Stimulated activated CD8-positive, alpha-beta memory T cell treated with anti-CD3 and anti-CD28 coated beads, Interleukin-2, amount 100 ng/mL, for 48 hours (primary cell): Measurements from ENCODE around the gene DNAJC5.

ENCODE experiments used
- DNase-seq, 2 donors: peaks; one replicate each; pipeline ENCODE4 v3.0.0-alpha.2; 2020; ENCODE audit warnings: low read depth in 2 of 2

The DNAJC5 gene

DNA sequence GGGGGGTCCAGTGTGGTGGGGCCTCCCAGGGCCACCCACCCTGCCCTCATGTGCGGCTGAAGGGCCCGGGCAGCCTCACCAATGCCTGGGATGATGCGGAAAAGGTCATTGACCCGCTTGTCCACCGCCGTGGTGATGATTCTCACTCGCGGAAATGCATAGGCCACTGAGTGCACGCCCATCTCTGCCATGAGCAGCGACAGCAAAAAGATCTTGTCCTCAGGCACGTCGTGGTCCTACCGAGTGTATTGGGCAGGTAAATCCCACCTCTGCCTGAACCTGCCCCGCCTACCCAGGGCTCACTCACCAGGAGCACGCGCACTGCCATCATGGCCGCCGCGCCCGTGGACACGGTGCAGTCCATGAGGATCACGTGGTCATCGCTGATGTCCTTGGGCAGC, 45.1 kb downstream of the DNAJC5 start:
- DNase-seq, result no peak

GRCh38 chr20:63940472-63941266, 45.7 kb downstream of the DNAJC5 start:
- DNase-seq, result no peak

DNA sequence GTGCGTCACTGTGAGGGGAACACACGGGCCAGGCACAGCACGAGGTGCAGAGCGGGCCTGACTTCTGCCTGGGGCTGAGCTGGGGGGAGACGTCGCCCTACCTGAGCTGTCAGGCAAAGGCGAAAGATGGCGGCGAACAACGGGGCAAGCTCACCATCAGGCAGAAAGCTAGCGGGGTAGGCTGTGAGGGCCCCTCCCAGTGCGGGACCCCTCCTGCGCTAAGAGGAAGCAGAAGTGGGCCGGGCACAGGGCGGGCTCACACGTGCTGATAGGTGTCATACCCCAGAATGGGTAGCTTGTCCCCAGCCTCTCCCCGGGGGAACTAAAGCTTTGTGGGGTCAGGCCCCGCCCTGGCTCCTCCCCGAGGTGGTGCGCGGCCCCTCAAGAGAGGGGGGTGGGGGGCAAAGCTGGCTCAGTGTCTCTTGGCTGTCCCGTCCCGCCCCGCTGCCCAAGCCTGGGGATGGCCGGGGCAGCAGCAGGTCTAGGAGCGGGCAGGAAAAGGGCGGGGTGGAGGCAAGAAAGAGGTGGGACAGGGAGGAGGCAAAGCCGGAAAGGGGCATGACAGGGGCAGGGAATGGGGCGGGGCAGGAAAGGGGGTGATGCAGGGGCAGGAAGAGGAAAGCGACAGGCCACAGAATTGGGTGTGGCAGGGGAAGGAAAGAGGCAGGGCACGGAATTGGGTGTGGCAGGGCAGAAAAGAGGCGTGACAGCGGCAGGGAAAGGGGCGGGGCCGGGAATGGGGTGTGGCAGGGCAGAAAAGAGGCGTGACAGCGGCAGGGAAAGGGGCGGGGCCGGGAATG, 46.6 kb downstream of the DNAJC5 start:
- peak; percentile 48 to 76 for DNase-seq

DNA sequence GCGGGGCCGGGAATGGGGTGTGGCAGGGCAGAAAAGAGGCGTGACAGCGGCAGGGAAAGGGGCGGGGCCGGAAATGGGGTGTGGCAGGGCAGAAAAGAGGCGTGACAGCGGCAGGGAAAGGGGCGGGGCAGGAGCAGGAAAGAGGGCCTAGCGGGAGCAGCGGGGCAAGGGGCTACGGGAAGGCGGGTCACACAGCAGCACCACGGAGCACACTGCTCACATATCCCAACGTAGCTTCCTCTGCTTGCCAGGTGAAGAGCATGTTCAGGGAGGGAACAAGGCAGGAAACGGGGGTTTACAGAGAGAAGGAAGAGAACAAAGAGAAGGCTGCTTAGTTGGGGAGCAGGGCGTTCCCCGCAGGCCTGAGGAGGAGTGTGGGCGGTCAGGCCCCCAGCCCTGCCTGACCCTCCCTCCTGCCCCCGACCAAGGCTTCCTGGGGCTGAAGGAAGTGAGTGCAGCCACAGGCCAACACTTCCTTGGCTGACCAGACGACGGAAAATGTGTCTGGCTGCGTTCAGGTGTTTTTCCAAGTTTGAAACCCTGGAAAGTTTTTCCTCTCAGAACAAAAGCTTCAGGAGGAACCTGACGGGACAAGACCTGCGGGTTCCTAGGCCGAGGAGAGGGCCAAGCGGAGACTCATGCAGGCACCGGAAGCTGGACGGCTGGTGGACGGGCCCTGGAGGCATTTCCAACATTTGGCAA, 47.5 kb downstream of the DNAJC5 start:
- DNase-seq, result peak in 1 of 2 donors; percentile 62

DNA sequence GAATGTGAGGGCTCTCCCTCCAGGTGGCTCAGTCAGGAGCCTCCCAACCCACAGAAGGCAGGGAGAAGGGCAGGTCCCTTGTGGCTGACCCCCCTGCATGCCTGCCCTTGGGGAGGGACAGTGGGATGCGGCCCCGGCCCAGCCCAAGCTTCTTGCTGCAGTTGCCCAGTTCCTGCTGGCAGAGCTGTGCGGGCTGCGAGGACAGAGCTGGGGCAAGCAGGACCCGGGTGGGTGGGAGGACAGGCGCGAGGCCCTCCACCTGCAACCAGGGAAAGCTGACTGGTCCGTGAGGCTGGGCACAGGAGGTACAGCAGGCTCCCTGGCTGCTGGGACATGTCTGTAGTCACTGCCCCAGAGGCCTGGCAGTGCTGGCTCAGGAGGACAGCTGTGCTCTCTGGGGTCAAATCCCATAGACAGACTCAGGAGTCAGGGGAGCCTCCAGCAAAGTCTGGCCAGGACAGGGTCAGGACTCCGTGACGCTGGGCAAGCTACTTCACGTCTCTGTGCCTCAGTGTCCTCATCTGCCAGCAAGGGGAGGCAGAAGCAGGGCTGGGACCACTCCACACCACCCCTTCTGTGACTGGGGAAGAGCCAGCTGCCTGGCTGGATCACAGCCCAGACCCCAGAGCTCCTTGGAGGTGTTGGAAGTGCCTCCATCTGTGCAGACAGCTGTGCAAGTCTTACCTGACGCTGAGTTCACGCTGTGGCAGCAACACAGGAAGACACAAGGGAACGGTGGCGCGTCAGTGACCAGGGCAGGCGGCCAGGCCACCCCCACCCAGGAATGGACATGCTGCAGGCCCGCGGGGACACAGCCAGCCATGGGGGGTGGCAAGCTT, 48.3 kb downstream of the DNAJC5 start:
- no peak for DNase-seq

DNA sequence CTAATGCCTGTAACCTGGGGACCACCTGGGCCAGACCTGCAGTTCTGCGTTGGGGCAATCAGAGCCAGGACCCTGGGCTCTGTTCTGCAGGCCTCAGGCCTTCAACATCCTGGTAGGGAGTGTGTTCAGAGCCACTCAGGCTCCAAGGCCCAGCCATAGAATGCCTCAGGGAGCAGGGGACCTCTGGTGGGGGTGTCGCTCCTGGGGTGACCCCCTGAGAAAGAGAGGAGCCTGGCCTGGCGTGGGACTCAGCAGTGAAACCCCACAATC, 48.8 kb downstream of the DNAJC5 start:
- no peak for DNase-seq

DNA sequence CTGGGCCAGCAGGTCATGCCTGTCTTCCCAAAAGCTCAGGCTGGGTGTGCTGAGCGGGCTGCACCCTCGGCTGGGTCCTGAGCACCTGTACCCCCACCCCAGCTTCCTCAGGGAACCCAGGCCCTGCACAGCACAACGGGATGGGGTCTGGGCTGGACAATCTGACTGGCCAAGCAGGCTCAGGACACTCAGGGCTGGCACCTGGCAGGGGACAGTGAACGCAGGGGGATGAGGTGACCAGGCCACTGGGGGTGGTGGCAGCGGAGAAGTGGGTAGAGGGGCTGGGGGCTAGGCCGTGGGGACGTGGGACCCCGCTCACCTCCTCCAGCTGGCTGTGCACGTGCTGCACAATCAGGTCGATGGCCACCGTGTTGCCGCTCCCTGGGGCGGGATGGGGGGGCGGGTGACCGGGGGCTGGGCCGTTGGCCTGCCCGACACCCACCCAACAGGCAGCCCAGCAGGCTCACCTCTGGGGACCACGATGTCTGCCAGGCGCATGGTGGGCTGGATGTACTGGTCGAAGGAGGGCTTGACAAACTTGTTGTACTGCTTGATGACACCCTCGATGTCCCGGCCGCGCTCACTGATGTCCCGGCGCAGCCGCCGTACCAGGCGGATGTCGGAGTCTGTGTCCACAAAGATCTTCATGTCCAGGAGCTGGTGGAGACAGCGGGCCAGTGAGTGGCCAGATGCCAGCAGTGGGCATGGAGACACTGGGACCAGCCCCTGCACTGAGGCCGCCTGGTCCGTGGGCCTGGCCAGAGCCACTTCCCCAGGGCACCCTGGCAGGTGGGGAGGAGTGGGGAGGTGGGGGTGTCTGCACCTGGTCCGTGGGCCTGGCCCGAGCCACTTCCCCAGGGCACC, 49.4 kb downstream of the DNAJC5 start:
- no peak for DNase-seq

DNA sequence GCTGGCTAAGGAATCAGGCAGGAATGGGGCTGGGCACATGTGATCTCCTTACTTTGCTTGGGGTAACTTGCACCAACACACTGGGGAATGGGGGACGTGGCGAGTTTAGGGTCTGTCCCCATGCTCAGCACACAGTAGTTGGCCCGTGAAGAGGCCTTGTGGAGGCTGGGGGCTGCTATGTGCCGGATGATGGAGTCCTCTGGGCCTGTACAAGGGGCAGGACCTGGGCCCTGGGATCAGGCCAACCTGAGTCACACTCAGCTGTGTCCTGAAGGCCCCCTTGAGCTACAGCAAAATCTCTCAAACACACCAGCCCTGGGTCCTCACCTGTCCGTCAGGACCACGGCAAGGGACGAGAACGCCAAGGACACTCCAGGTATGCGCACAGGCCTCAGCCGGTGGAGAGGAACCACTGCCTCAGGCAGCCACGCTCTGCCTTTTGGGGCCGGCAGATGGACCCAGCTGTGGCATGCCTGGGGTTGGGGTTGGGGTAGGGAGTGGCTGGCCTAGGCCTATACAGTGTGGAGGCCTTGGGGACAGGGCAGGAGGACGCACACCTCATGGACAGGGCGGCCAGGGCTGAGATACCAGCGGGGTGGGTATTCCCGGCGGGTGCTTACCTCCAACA, 50.2 kb downstream of the DNAJC5 start:
- DNase-seq, result no peak

- DNase-seq, result no peak
Measured at GRCh38 chr20:63945921-63946920, 51.3 kb downstream of the DNAJC5 start.

GRCh38 chr20:63946986-63947637, 52.2 kb downstream of the DNAJC5 start:
- no peak for DNase-seq

GRCh38 chr20:63947638-63948456, 52.9 kb downstream of the DNAJC5 start:
- no peak for DNase-seq

- DNase-seq, result no peak
Measured at GRCh38 chr20:63950701-63951397, 55.9 kb downstream of the DNAJC5 start.

DNA sequence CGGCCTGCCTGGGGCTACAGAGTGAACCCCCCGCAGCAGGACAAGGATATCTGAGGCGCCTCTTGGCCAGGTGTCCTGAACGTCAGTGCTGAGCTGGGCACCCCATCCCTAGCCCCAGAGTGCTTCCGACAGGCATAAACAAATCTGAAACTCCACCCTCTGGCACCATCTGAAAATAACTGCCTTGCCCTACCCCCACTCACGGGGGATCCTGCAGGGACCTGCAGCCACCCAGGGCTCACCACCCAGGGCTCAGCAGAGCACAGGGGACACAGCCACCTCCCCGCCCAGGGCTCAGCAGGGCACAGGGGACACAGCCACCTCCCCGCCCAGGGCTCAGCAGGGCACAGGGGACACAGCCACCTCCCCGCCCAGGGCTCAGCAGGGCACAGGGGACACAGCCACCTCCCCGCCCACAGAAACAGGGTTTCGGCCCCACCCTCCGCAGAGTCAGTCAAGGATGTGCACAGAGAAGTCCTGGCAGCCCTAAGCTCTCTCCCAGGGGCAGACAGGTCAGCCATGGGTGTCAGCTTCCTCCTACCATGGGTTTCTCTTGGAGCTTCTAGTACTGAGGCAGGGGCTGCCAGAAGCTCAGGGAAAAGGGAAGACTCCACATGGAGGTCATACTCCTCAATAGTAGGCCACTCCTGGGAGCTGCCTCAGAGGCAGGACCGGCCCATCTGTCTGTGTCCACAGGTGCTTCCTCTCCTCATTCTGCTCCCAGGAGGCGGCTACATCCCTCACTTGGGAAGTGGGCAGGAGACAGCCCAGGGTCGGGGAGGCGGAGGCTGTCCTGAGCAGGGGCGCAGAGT, 56.7 kb downstream of the DNAJC5 start:
- DNase-seq, result no peak

DNA sequence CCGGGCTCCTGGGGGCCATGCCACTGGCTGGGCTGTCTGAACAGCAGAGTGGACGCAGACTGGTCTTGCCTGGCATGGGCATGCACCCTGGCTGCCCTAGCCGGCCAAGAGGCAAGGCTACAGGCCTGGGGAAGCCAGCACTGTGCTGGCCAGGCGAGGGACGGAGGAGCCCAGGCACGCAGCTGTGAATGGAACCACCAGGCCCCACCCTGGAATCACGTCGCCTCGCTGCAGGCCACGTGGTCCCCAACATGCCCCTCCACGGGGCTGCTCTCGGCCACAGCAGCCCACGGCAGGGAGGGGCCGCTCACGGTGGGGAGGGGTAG, 57.2 kb downstream of the DNAJC5 start:
- DNase-seq, result no peak

- no peak for DNase-seq
Measured at GRCh38 chr20:63952769-63953168, 57.8 kb downstream of the DNAJC5 start.

- no peak for DNase-seq
Measured at GRCh38 chr20:63953764-63954429, 59.0 kb downstream of the DNAJC5 start.
